Stimulated activated naive CD4-positive, alpha-beta T cell (primary cell): ENCODE measurements around the gene PAX1.

Source experiments
- DNase-seq, 6 experiments: peaks; one replicate each; lab custom pipeline; 2025; lab: John Stamatoyannopoulos, UW

Gene PAX1

DNA sequence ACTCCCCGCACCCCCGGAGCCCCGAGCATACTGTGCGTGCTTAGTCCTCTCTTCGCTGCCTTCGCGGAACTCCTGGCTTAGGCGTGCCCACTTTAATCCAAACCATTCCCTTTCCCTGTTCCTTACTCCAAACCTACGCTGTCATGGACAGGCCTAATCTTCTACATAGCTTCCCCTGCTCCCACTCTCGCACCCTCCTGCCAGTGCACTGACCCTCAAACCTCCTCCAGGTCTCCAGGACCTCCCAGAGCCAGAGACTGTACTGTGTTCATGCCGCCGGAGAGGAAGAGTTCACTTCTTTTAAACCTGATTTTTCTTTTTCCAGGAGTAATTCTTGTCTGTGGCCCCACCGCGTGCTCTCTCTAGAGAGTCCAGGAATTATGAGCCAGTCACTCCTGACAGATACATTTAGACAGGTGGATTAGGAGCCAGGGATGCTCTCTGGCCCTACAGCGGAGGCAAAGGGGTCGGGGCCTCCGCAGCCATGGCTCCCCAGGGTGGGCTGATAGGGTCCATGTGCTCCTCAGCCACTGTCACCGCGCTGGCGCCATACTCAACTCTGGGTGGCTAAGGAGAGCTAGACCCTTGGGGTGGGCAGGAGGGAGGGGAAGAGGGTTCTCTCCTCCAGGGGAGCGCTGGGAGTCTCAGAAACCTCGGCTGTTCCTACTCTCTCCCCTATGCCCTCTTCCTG is 1.6 kb upstream of the PAX1 start:
- DNase-seq, result no peak

DNA sequence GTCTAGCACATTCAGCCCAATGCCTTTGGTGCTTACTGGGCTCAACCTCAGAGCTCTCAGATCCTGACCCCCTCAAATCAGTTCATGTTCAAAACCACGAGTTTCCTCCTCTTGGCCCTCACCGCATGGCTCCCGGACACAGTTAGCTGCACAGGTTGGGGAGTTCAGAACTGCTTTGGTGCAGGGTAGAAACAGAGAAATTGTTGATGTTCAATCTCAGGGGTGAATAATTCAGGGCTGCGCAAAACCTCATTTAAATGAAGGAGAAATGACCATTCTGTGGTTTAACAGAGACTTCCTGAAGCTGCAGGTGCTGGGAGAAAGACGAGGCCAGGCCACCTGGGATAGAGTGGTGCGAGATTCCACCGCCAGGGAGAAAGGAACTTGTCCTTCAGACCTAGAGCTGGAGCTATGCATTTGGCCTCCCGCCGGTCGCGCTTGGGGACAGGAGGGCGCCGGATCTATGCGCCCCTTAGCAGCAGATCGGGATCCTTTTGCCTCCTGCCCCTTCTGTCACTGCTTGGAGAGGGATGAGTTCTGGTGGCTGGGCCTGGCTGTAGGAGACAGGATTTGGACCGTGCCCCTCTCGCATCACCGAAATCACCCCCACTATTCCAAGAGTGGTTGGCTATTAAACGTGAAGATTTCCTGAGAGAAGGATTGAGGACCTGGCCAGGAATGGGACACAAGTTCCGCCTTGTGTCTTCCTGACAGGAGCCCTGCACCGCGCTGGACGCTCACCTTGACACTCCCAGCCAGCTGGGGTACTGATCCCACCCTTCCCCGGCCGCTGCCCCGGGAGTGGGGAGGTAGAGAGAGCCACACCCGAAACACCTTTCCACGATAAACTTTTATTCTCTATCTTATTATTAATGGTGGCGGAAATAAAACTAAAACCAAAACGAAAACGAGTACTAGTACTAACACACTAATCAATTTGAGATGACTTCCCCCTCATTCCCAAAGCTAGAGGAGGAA is 767 bp upstream of the PAX1 start:
- DNase-seq, result no peak

DNA sequence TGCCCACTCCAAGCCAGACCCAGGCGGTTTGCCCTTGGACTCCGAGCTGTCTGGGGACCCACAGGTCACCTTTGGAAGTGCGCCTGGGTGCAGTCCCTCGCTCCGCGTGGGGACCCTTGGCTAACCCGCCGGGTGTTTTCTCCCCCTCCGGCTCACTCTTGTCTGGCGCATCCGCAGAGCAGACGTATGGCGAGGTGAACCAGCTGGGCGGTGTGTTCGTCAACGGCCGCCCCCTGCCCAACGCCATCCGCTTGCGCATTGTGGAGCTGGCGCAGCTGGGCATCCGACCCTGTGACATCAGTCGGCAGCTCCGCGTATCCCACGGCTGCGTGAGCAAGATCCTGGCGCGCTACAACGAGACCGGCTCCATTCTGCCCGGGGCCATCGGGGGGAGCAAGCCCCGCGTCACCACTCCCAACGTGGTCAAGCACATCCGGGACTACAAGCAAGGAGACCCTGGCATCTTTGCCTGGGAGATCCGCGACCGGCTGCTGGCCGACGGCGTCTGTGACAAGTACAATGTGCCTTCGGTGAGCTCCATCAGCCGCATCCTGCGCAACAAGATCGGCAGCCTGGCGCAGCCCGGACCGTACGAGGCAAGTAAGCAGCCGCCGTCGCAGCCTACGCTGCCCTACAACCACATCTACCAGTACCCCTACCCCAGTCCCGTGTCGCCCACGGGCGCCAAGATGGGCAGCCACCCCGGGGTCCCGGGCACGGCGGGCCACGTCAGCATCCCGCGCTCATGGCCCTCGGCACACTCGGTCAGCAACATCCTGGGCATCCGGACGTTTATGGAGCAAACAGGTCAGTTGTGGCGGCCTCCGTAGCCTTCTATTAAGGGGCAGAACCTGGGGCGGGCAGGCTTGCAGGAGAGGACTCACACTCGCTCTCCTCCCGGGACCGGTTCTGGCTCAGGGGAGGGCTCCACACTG is 1.1 kb downstream of the PAX1 start:
- DNase-seq, result no peak

DNA sequence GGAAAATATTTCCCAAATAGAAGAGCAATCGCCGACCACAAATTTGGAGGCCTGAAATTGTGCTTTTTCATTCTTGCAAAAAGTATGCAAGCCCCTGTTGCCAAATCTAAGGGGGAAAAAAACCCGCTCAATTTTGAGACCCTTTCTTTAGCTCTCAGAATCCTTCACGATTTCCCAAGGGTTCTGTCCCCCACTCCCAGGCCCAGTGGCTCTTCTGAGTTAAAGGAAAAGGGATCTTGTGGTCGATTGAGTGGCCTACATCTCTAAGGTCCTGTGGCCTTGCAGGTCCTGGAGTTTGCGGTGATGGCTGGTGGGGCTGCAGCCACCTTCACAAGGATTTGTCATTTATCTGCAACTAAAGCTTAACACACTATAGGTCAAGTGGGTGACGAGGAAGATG is 1.8 kb downstream of the PAX1 start:
- no peak for DNase-seq

DNA sequence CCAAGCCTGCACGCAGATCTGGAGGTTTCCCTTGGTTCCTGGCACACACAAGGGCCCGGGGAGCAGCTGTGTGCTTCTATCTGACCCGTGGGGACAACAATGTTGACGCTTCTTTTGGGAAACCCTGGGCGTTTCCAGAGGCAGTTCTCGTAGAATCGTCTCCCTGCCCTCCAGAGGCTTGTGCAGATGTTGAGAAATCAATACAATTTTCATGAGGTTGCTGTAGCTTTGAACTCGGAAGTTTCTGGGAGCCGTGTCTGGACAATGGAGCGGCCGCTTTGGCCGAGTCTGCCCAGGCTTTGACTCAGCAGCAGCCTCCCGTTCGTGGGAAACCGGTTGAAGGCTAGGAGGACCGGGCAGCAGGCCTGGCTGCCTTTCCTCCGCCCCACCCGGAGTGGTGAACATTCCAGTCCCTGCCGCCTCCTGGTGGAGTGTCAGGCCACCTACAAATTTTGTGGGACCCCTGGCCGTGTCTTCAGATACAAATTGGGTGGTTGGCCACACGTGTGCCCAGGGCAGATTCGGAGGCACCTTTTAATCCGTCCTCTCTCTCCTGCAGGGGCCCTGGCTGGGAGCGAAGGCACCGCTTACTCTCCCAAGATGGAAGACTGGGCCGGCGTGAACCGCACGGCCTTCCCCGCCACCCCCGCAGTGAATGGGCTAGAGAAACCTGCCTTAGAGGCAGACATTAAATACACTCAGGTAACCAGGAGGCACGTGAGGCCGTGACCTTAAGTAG is 2.7 kb downstream of the PAX1 start:
- DNase-seq, result no peak

DNA sequence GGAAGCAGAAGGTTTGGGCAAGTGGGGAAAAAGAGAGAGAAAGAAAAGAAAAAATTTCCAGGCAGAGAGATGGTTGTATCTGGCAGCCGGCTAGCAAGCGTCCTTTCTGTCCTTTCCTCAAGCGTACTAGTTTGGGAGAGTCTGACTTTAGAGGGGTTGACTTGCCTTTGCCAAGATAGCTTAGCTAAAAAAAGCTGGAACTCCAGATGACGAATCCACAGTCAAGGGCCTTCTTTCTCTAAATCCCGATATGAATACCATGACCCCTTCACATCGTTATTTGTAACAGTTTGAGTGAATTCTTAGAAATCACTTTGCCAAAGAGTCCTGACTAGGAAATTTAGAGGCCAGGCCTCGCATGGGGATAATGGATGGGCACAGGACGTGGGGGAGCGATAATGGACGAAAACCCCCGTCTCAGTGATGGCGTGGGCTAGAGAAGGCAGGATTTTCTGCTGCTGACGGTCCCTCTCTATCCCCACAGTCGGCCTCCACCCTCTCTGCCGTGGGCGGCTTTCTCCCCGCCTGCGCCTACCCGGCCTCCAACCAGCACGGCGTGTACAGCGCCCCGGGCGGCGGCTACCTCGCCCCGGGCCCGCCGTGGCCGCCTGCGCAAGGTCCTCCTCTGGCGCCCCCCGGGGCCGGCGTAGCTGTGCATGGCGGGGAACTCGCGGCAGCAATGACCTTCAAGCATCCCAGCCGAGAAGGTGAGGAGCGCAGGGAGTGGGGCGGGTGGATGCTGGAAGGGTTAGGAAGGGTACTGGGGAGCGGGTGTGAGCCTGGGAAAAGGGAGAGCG is 3.5 kb downstream of the PAX1 start:
- no peak for DNase-seq

DNA sequence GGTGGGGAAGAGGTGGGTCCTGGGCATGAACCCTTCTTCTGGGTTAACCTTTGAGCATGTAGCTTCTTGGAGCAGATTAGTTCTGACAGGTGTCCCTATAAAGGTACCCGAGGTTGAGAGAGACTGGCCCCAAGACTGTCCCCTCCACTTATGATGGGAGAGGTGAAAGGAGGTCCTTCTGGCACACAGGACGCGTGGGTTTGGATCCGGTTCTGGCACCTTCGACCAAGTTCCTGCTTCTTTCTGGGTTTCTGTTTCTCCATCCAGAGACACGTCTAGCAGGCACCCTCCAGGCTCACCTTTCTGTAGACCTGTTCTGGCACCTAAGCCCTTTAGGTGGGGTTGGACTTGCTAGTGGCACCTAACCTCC is 4.1 kb downstream of the PAX1 start:
- no peak for DNase-seq

DNA sequence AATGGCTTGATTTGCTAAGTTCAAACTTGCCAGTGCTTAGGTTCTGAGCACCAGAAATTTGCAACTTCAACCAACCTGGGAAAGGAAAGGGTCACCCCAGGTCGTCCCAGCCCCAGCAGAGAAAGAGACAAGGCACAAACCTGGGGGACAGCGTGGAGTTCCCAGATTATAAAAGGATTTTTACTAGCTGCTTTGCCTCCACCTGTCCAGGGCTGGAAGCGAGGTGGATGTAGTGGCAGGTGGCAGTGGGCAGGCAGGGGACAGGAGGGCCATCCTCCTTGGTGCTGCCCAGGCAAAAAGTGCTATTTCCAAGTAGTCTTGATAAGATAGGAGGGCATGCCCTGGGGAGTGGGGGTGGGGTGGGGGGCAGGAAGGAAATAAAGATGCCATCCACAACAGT is 4.9 kb downstream of the PAX1 start:
- no peak for DNase-seq

DNA sequence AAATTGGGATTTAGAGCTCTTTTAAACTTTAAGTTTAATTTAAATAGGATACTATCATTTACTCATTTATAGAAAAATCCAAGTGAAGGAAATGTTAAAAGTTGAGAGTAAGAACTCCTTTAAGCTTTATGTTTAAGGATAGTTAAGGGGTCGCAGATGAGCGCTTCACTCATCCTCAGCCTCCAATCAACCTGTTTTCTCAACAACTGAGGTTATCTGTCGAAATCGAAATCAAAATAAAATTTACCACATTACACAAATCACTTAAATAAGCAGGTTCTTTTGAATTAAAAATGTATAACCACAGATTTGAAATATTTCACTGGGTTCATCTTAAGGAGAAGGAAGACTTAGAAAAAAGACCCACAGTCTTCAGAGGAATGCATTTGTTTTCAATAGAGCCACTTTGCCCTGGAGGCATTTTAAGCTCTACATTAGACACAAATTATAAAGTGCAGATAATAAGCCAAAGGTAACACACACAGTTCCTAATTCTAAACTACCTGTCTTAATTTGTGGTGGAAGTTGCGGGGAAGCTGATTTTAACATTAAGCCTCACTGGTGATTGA is 5.5 kb downstream of the PAX1 start:
- no peak for DNase-seq

DNA sequence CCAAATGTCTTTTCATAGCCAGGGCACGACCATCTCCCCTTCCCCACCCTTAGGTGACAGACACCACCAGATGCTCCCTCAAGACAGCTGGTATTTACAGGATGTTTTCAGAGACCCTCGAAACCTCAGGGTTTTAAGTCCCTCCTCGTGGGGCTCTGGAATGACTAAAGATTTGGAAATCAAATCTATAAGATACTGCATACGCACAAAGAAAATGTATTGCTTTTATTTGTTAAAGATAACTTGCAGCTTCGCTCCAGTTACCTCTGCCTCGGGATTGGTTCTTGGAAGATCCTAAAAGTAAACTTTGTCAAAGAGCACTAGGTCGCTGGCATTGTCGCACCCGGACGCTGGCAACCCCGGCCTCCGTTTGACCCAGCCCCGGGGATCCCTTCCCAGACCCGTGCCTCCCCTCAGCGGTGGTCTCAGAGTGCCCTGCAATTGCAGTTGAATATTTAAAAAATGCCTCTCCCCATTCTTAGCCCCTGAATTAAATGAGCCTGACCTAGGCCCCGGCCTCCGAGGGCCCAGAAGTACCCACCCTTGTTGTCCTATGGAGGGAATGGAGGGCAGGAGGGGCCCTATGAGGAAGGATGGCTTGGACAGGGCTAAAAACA is 7.1 kb downstream of the PAX1 start:
- no peak for DNase-seq

DNA sequence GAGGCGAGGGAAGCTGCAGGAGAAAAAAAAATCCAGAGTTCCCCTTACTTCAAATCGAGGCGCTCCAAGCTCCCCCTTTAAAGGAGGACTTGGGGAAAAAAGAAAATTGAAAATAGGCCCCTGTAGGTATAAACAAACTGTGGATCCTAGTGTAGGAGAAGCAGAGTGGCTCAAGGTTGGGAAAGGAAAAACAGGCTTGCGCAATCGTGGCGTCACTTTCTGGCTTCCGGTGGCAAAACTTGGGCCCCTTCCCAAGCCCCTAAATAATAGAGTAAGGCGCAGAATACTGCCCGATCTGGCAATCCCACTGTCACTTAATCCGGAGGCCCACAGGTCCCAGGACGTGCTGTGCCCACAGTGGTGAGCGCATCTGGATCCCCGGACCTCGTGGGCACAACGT is 8.0 kb downstream of the PAX1 start:
- no peak for DNase-seq

DNA sequence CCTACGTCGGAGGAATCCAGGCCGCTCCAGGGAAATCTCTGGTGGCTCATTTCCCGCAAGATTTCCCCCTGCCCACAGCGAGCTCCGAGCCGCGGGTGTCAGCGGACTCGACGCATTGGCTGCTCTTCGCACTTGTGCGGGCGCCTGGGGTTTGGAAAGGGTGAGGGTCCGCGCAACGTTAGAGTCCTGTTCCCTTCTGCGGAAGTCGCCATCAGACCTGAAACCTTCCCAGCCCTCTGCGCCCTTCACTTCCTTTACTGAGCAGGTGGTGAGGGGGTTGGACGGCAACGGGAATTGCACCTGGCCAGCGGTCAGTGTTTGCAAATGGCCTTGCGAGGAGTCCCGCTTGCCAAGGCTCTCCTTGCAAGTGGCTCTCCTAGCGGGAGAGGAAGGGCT is 8.4 kb downstream of the PAX1 start:
- no peak for DNase-seq

DNA sequence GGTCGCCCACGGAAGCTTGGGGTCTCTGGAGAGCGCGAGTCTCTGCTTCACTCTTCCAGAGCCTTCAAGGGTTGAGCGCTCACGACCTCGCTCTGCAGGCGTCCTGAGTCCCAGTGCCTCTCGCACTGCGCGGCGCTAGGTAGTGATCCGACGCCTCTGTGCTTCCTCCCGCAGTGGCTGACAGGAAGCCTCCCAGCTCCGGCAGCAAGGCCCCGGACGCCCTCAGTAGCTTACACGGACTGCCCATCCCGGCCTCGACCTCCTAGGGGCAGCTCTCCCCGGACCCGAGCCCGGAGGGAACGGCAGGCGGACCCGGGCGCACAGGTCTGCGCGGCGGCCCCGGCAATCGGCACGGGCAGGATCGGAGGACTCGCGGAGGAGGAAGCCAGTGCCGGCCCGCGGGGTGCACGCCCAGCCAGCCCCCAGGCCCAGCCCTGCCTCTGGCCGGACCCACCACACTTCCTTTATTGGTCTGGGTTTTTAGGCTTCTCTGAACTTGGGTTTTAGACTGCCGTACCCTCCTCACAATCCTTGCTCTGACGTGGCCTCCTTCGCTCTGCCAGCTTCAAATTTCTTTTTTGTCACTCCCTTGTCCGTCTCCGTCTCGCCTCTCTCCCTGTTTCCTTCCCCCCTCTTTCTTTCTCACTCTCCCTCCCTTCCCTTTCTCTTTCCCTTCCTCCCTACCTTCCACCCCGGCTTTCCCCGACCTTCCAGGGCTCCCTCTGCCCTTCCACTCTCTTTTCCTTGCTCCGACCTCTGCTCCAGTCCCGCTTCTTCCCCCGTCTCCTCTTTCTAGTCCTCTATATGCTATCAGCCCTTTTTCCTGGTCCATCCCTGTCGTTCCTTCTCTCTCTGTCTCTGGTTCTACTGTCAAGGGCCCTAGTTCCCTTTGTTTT is 9.1 kb downstream of the PAX1 start:
- no peak for DNase-seq

DNA sequence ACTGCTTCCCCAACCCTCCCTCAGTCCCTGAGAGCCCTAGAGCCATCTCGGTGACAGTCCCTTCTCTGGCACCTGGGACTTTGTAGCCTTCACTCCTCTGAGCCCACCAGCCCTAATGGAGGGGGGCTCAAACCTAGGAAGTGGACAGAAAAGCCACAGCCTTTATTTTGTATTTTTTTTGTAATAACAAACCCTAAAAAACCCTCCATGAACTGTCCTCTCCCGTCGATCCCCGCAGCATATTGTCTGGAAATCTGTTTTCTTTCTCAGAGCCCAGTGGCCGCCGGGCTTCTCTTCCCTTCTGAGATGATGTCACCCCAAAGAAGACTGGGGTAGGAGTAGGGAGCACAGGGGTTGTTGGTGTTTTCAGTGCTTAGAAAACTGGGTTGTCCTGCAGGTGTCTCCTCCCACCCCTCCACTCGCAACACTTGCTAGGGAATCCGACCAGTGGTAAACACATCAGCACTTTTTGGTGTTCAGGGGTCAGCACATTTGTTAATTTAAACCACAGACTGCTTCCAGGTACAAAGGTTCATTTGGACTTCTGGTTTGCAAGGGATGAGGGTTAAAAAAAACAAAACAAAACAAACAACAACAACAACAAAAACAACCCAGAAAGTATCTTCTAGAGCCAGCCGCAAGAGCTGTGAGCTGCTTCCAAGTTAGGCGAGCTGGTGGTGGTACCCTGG is 9.9 kb downstream of the PAX1 start:
- DNase-seq, result no peak

DNA sequence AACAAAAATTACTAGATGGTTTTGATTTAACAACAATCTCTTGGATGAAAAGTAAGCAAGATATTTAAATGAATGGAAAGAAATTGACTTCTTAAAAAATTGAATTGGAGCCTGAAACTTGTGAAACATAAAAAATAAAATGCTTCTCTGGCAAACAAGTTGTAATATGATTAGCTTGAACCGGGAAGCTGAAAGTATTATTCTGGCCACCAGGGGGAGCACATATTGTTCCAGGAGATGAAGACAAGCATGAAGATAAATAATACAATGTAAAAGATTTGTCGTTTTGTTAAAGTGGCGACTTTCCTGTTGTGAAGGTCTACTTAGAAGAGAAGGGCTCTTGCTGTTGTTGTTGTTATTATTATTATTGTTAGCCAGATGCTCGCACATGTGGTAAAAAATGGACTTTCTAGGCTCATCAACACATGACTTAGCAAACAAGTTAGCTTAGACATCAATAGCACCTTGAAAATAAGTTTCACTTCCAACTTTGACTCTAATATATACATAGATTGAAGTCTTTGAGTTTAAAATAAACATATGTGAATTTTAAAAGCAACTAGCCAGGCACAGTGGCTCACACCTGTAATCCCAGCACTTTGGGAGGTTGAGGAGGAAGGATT is 14.2 kb downstream of the PAX1 start:
- DNase-seq, result peak in 2 of 6 experiments; percentile 3 to 12

DNA sequence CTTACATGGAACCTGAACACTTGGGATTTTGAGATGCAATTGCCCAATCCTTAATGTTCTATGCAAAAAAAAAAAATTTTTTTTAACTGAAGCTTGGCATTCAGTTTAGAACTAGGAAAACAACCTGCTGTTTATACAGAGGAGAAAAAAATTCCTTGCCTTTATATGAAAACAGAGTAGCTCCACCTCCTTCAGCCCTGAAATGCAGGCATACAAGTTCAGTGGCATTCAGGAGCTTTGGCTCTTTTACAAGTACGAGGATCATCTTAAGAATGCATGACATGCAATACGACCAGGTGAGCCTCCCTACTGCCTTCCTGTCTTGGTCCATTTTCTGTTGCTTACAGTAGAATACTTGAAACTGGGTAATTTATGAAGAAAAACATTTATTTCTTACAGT is 20.4 kb downstream of the PAX1 start:
- DNase-seq, result no peak

DNA sequence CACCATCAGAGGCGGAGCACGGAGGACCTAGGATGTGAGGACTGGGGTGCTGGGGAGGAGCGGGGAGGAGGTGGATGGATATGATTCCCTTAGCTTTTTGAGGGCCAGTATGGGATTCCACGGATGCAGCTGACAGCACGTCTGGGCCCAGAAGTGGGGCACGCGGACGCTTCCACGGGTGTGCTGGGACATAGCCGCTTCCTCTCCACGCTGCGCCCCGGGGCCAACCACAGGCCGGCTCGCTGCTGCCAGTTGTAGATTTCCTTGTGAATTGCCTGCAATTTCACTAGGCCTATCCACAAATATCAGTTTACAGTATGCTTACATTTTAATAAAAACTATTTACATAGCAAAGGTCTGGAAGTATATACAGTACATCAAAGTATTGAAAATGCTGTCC is 23.9 kb downstream of the PAX1 start:
- no peak for DNase-seq

DNA sequence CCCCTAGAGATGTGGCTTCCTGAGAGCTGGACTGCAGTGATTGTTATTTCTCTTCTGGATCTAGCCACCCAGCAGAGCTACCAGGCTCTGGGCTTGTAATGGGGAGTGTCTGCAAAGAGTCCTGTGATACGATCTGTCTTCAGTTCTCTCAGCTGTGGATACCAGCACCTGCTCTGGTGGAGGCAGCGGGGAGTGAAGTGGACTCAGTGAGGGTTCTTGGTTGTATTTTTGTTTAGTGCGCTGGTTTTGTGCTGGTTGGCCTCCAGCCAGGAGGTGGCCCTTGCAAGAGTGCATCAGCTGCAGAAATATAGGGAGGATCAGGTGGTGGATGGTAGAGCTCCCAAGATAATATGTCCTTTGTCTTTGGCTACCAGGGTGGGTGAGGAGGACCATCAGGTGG is 33.7 kb downstream of the PAX1 start:
- no peak for DNase-seq
